Stimulated activated CD4-positive, alpha-beta T cell treated with anti-CD3 and anti-CD28 coated beads, Interleukin-2, amount 100 ng/mL, for 48 hours (primary cell): ENCODE data around the gene KLRK1.
"Not testable (repeated sequence)": the region's sequence is repeated elsewhere in the genome, so short reads cannot be mapped to it uniquely, and the experiment has no call there.

Experiments
- DNase-seq, 2 donors: peaks; one replicate each; pipeline ENCODE4 v3.0.0-alpha.2; 2020

KLRK1 gene

GRCh38 chr12:10387498-10387897 is 2.3 kb downstream of the KLRK1 start:
- not testable (repeated sequence) for DNase-seq

- no peak for DNase-seq
Measured at GRCh38 chr12:10386857-10387256, 3.0 kb downstream of the KLRK1 start.

- no peak for DNase-seq
Measured at GRCh38 chr12:10385166-10385613, 4.7 kb downstream of the KLRK1 start.

GRCh38 chr12:10384191-10384590 is 5.7 kb downstream of the KLRK1 start:
- no peak for DNase-seq

- DNase-seq: no peak
Measured at GRCh38 chr12:10381928-10382628, 7.8 kb downstream of the KLRK1 start.

- not testable (repeated sequence) for DNase-seq
Measured at GRCh38 chr12:10378737-10379136, 11.1 kb downstream of the KLRK1 start.

GRCh38 chr12:10374624-10375018 is 15.2 kb downstream of the KLRK1 start:
- DNase-seq: no peak

- DNase-seq: no peak
Measured at GRCh38 chr12:10372559-10372958, 17.3 kb downstream of the KLRK1 start.

GRCh38 chr12:10371893-10372535 is 17.8 kb downstream of the KLRK1 start:
- not testable (repeated sequence) for DNase-seq

- no peak for DNase-seq
Measured at GRCh38 chr12:10369557-10370415, 20.1 kb downstream of the KLRK1 start.

- no peak for DNase-seq
Measured at GRCh38 chr12:10368206-10369171, 21.4 kb downstream of the KLRK1 start.

- not testable (repeated sequence) for DNase-seq
Measured at GRCh38 chr12:10367714-10368113, 22.1 kb downstream of the KLRK1 start.

- no peak for DNase-seq
Measured at GRCh38 chr12:10366875-10367274, 23.0 kb downstream of the KLRK1 start.

- DNase-seq: no peak
Measured at GRCh38 chr12:10365696-10366405, 24.0 kb downstream of the KLRK1 start.

- DNase-seq: peak in 1 of 2 donors; percentile 33
Measured at GRCh38 chr12:10364815-10365622, 24.8 kb downstream of the KLRK1 start.

- DNase-seq: peak in 1 of 2 donors; percentile 13
Measured at GRCh38 chr12:10363914-10364814, 25.7 kb downstream of the KLRK1 start.

- DNase-seq: no peak
Measured at GRCh38 chr12:10363658-10363913, 26.3 kb downstream of the KLRK1 start.

GRCh38 chr12:10362828-10363657 is 26.8 kb downstream of the KLRK1 start:
- no peak for DNase-seq

GRCh38 chr12:10362325-10362724 is 27.5 kb downstream of the KLRK1 start:
- DNase-seq: no peak
